Measurements from ENCODE around the gene TFF1. TPM values are rescaled to one million over a fixed set of nuclear protein-coding genes. Genes with fewer than 3 reads are reported as not detected.

The TFF1 gene
- polyA plus RNA-seq, 1 donor from 2014 or later, result not detected

DNA sequence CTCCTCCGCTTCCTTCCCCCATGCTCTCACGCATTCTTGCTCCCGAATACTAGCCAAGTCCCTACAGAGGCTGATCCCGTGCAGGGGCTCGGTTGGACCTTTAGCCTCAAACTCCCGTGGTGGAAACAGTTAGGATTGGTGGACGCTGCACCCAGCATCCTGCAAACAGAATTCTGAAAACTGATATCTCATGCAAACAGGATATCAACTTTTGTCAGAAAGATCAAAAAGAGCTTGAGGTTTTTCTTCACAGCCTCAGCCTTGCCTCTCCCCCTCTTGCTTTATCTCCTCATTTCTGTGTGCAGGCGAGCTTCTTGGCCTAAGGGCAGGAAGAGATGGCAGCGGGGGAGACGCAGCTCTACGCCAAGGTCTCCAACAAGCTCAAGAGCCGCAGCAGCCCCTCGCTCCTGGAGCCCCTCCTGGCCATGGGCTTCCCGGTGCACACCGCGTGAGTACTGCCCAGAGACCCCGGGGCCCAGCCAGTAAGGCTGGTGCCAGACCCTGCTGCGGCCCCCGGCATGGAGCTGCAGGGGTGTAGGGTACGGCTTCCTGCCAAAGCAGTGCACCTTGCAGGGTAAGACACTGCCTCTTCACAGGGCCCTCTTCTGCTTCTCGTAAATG is 37.4 kb upstream of the TFF1 start, which contains the start of gene UBASH3A:
TSS of gene UBASH3A (plus strand) at position 292 of the 621 bp plus-strand sequence. CDS start at position 336, 44 bp downstream.
- H3K27me3 ChIP-seq (ENCODE audit: insufficient read depth, low read depth, low read length), result no peaks in the 10 kb centered on the region
- H3K9me3 ChIP-seq (ENCODE audit: low read length), result no peaks in the 10 kb centered on the region
- H3K4me2 ChIP-seq (ENCODE audit: low read length), result no peak within 1 kb of the TSS
- H3K27ac ChIP-seq (ENCODE audit: low read length), result no peak within 1 kb of the TSS
- no peak within 1 kb of the TSS for H2AFZ ChIP-seq (ENCODE audit: low read depth, low read length)
- no peaks in the 10 kb centered on the region for H4K20me1 ChIP-seq (ENCODE audit: insufficient read depth)
- no peak within 1 kb of the TSS for H3K9ac ChIP-seq (ENCODE audit: low read length)
- no peaks in the 10 kb centered on the region for H3F3A ChIP-seq (ENCODE audit: insufficient read depth, low read length, poor library complexity, severe bottlenecking)
- no peaks in the 10 kb centered on the region for H3K36me3 ChIP-seq (ENCODE audit: insufficient read depth, low read length)
- no peaks in the 10 kb centered on the region for H3K79me2 ChIP-seq (replicated peaks; ENCODE audit: insufficient read depth, low read length)
- no peak for TF ChIP-seq SMC3 (conservative IDR thresholded peaks at IDR 0.05; ENCODE audit: poor library complexity)
- TF ChIP-seq MXI1 (conservative IDR thresholded peaks at IDR 0.05; ENCODE audit: poor library complexity, severe bottlenecking), result no peak
- no peak for TF ChIP-seq POLR2AphosphoS5 (IDR thresholded peaks at IDR 0.05)
- no peak for TF ChIP-seq RAD21 (conservative IDR thresholded peaks at IDR 0.05)
- no peak for TF ChIP-seq EP300 (conservative IDR thresholded peaks at IDR 0.05; ENCODE audit: poor library complexity, severe bottlenecking)
- TF ChIP-seq REST (IDR thresholded peaks at IDR 0.05; ENCODE audit: borderline replicate concordance), result no peak
- TF ChIP-seq CTCF (IDR thresholded peaks at IDR 0.05; ENCODE audit: poor library complexity, severe bottlenecking), result no peak
- no peak for TF ChIP-seq EZH2 (IDR thresholded peaks at IDR 0.05; ENCODE audit: borderline replicate concordance, insufficient read depth, low read length, poor library complexity, severe bottlenecking)
- no peak for TF ChIP-seq TAF1 (IDR thresholded peaks at IDR 0.05; ENCODE audit: low read depth)
- H3K4me3 ChIP-seq (ENCODE audit: low read length), result no peak within 1 kb of the TSS
- no peaks in the 10 kb centered on the region for H3K9me2 ChIP-seq (ENCODE audit: insufficient read depth, low read length)

DNA sequence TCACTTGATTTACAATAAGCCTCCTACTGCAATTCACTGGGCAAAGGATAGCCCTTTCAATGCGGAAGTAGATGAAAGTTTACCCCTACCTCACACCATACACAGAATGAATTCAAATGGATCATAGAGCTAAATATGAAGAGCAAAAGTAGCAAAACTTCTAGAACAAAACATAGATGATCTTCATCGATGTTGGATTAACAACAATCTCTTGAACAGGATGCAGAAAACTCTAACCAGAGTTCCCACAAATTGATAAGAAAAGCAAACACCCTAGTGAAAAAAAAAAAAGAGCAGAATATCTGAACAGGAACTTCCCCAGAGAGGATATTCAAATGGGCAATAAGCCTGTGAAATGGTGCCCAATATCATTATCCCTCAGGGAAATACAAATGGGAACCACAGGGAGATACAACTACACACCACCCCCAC is 35.5 kb upstream of the TFF1 start:
- H3K9me2 ChIP-seq (ENCODE audit: insufficient read depth, low read length), result no peaks in the 10 kb centered on the region
- no peak overlapping the region for H3K4me2 ChIP-seq (ENCODE audit: low read length)
- no peaks in the 10 kb centered on the region for H3F3A ChIP-seq (ENCODE audit: insufficient read depth, low read length, poor library complexity, severe bottlenecking)
- H3K27ac ChIP-seq (ENCODE audit: low read length), result no peak overlapping the region
- no peak overlapping the region for H3K4me3 ChIP-seq (ENCODE audit: low read length)
- no peak overlapping the region for H2AFZ ChIP-seq (ENCODE audit: low read depth, low read length)
- no peaks in the 10 kb centered on the region for H3K36me3 ChIP-seq (ENCODE audit: insufficient read depth, low read length)
- no peak overlapping the region for H3K9ac ChIP-seq (ENCODE audit: low read length)
- no peaks in the 10 kb centered on the region for H4K20me1 ChIP-seq (ENCODE audit: insufficient read depth)
- H3K79me2 ChIP-seq (replicated peaks; ENCODE audit: insufficient read depth, low read length), result no peaks in the 10 kb centered on the region
- no peaks in the 10 kb centered on the region for H3K27me3 ChIP-seq (ENCODE audit: insufficient read depth, low read depth, low read length)
- TF ChIP-seq EP300 (conservative IDR thresholded peaks at IDR 0.05; ENCODE audit: poor library complexity, severe bottlenecking), result no peak
- TF ChIP-seq CTCF (IDR thresholded peaks at IDR 0.05; ENCODE audit: poor library complexity, severe bottlenecking), result no peak
- no peak for TF ChIP-seq EZH2 (IDR thresholded peaks at IDR 0.05; ENCODE audit: borderline replicate concordance, insufficient read depth, low read length, poor library complexity, severe bottlenecking)
- no peak for TF ChIP-seq TAF1 (IDR thresholded peaks at IDR 0.05; ENCODE audit: low read depth)
- no peak for TF ChIP-seq SMC3 (conservative IDR thresholded peaks at IDR 0.05; ENCODE audit: poor library complexity)
- no peak for TF ChIP-seq RAD21 (conservative IDR thresholded peaks at IDR 0.05)
- TF ChIP-seq MXI1 (conservative IDR thresholded peaks at IDR 0.05; ENCODE audit: poor library complexity, severe bottlenecking), result no peak
- TF ChIP-seq REST (IDR thresholded peaks at IDR 0.05; ENCODE audit: borderline replicate concordance), result no peak
- TF ChIP-seq POLR2AphosphoS5 (IDR thresholded peaks at IDR 0.05), result no peak
- H3K9me3 ChIP-seq (ENCODE audit: low read length), result no peaks in the 10 kb centered on the region

All from neural cell (in vitro differentiated cells).